ENCODE data around the gene LUZP4. TPM values are rescaled to one million over a fixed set of nuclear protein-coding genes. Genes with fewer than 3 reads are reported as not detected.

LUZP4 gene
- polyA plus RNA-seq, 1 of the 3 experiments (the other 2 are of a cell fraction): not detected

DNA sequence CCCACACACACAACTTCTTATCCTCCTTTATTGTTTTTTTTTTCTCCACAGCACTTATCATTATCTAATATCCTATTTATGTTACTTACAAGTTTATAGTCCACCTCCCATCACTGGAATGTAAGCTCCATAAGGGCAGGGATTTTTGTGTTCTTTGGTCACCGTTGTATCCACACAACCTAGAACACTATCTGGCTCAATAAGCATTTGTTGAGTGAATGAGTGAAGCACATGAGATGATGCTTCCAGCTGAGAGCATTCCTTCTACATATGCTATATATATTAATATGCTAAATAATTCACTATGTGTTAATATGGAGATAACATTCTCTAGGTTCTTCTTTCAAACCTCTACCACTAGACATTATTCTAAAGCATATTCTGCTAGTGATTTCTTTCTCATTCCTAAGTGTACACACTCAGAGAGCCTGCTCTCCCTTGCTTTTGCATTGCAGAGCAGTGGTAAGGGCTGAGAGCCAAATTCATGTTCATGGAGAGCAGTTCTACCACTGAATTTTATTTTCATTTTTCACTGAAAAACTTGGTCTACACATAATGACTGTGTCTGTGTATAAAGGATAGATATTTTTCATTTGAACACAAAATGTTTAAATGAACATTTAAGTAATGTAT is 20.3 kb upstream of the LUZP4 start:
- Histone ChIP-seq H3F3A (replicated peaks; ENCODE audit: insufficient read depth) (no peaks in the 10 kb centered on the region), H3K9me2 (no peaks in the 10 kb centered on the region; the same call in 1 of the 2 replicates), H3K79me2 (ENCODE audit: insufficient read depth) (no peaks in the 10 kb centered on the region), H3K4me3 (ENCODE audit: low read depth in 2 of 2, low read length in 1 of 2) (no peak overlapping the region), H3K9me3 (no peaks in the 10 kb centered on the region), H3K4me2 (no peak overlapping the region), H3K27me3 (ENCODE audit: insufficient read depth) (no peaks in the 10 kb centered on the region), H4K20me1 (ENCODE audit: insufficient read depth) (no peaks in the 10 kb centered on the region), H3K27ac (ENCODE audit: low read depth in 2 of 2, low read length in 1 of 2) (no peak overlapping the region), H3K4me1 (ENCODE audit: control insufficient read depth in 1 of 2, insufficient read depth in 2 of 2, low read depth in 1 of 2, low read length in 1 of 2) (no peaks in the 10 kb centered on the region), H3K9ac (no peak overlapping the region), H3K36me3 (replicated peaks in 1 of 2; ENCODE audit: control insufficient read depth in 1 of 2, insufficient read depth in 2 of 2, low read length in 1 of 2) (no peaks in the 10 kb centered on the region), H2AFZ (ENCODE audit: low read depth) (no peak overlapping the region)
- CTCF ChIA-PET: interaction anchor here (2.6 kb wide), 1 partner anchor 15 kb away, joined by 11 read pairs; no protein-coding TSS in a partner anchor
- 45% methylated on average over 1 of the region's 1 CpG for WGBS (ENCODE audit: low lambda C conversion rate)
- POLR2A ChIA-PET: no interaction called here
- DNase-seq: no peak
- TF ChIP-seq RAD21 (IDR thresholded peaks at IDR 0.05; ENCODE audit: low read length) (no peak), MEF2A (IDR thresholded peaks at IDR 0.05; ENCODE audit: borderline replicate concordance, low read depth) (no peak), FOXM1 (IDR thresholded peaks at IDR 0.05; ENCODE audit: low read depth) (no peak), SIN3A (IDR thresholded peaks at IDR 0.05; ENCODE audit: borderline replicate concordance, low read depth, low read length) (no peak), FOXJ3 (CRISPR knock-in tag; IDR thresholded peaks at IDR 0.05) (no peak), MXI1 (IDR thresholded peaks at IDR 0.05; ENCODE audit: low read depth, low read length) (no peak)
- TF ChIP-seq, protein P1, sequence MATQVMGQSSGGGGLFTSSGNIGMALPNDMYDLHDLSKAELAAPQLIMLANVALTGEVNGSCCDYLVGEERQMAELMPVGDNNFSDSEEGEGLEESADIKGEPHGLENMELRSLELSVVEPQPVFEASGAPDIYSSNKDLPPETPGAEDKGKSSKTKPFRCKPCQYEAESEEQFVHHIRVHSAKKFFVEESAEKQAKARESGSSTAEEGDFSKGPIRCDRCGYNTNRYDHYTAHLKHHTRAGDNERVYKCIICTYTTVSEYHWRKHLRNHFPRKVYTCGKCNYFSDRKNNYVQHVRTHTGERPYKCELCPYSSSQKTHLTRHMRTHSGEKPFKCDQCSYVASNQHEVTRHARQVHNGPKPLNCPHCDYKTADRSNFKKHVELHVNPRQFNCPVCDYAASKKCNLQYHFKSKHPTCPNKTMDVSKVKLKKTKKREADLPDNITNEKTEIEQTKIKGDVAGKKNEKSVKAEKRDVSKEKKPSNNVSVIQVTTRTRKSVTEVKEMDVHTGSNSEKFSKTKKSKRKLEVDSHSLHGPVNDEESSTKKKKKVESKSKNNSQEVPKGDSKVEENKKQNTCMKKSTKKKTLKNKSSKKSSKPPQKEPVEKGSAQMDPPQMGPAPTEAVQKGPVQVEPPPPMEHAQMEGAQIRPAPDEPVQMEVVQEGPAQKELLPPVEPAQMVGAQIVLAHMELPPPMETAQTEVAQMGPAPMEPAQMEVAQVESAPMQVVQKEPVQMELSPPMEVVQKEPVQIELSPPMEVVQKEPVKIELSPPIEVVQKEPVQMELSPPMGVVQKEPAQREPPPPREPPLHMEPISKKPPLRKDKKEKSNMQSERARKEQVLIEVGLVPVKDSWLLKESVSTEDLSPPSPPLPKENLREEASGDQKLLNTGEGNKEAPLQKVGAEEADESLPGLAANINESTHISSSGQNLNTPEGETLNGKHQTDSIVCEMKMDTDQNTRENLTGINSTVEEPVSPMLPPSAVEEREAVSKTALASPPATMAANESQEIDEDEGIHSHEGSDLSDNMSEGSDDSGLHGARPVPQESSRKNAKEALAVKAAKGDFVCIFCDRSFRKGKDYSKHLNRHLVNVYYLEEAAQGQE (IDR thresholded peaks at IDR 0.05; ENCODE audit: low read depth, low read length): no peak
- TF ChIP-seq, protein P2, sequence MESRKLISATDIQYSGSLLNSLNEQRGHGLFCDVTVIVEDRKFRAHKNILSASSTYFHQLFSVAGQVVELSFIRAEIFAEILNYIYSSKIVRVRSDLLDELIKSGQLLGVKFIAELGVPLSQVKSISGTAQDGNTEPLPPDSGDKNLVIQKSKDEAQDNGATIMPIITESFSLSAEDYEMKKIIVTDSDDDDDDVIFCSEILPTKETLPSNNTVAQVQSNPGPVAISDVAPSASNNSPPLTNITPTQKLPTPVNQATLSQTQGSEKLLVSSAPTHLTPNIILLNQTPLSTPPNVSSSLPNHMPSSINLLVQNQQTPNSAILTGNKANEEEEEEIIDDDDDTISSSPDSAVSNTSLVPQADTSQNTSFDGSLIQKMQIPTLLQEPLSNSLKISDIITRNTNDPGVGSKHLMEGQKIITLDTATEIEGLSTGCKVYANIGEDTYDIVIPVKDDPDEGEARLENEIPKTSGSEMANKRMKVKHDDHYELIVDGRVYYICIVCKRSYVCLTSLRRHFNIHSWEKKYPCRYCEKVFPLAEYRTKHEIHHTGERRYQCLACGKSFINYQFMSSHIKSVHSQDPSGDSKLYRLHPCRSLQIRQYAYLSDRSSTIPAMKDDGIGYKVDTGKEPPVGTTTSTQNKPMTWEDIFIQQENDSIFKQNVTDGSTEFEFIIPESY (IDR thresholded peaks at IDR 0.05; ENCODE audit: borderline replicate concordance, low read depth): no peak
- TF ChIP-seq, protein P3, sequence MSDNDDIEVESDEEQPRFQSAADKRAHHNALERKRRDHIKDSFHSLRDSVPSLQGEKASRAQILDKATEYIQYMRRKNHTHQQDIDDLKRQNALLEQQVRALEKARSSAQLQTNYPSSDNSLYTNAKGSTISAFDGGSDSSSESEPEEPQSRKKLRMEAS (IDR thresholded peaks at IDR 0.05; ENCODE audit: low read depth): no peak
- TF ChIP-seq, protein P4, sequence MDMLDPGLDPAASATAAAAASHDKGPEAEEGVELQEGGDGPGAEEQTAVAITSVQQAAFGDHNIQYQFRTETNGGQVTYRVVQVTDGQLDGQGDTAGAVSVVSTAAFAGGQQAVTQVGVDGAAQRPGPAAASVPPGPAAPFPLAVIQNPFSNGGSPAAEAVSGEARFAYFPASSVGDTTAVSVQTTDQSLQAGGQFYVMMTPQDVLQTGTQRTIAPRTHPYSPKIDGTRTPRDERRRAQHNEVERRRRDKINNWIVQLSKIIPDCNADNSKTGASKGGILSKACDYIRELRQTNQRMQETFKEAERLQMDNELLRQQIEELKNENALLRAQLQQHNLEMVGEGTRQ (IDR thresholded peaks at IDR 0.05; ENCODE audit: borderline replicate concordance, low read depth, low read length): no peak
- TF ChIP-seq, protein P5, sequence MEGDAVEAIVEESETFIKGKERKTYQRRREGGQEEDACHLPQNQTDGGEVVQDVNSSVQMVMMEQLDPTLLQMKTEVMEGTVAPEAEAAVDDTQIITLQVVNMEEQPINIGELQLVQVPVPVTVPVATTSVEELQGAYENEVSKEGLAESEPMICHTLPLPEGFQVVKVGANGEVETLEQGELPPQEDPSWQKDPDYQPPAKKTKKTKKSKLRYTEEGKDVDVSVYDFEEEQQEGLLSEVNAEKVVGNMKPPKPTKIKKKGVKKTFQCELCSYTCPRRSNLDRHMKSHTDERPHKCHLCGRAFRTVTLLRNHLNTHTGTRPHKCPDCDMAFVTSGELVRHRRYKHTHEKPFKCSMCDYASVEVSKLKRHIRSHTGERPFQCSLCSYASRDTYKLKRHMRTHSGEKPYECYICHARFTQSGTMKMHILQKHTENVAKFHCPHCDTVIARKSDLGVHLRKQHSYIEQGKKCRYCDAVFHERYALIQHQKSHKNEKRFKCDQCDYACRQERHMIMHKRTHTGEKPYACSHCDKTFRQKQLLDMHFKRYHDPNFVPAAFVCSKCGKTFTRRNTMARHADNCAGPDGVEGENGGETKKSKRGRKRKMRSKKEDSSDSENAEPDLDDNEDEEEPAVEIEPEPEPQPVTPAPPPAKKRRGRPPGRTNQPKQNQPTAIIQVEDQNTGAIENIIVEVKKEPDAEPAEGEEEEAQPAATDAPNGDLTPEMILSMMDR (IDR thresholded peaks at IDR 0.05): no peak

Measured in SK-N-SH (cell line).